GM18519 (cell line): ENCODE measurements around the gene BARHL1.
"Not testable (repeated sequence)": the region's sequence is repeated elsewhere in the genome, so short reads cannot be mapped to it uniquely, and the experiment has no call there.

ENCODE experiments used
- ATAC-seq: cut with Tn5 transposase; IDR thresholded peaks from one replicate; pipeline ENCODE4 v1.9.1; 2021; ENCODE audit warnings: mild to moderate bottlenecking, moderate library complexity; ENCODE audit not compliant: unreplicated experiment, low FRiP score

BARHL1 gene

GRCh38 chr9:132556235-132556634, 26.2 kb upstream of the BARHL1 start:
- no peak for ATAC-seq

GRCh38 chr9:132556714-132557113, 25.7 kb upstream of the BARHL1 start:
- no peak for ATAC-seq

- no peak for ATAC-seq
Measured at GRCh38 chr9:132557159-132557558, 25.2 kb upstream of the BARHL1 start.

GRCh38 chr9:132559711-132560110, 22.7 kb upstream of the BARHL1 start:
- ATAC-seq = no peak

- ATAC-seq = no peak
Measured at GRCh38 chr9:132560616-132561202, 21.7 kb upstream of the BARHL1 start.

- ATAC-seq = no peak
Measured at GRCh38 chr9:132562306-132562573, 20.2 kb upstream of the BARHL1 start.

GRCh38 chr9:132564526-132564925, 17.9 kb upstream of the BARHL1 start:
- ATAC-seq = no peak

- ATAC-seq = not testable (repeated sequence)
Measured at GRCh38 chr9:132568787-132569186, 13.6 kb upstream of the BARHL1 start.

- no peak for ATAC-seq
Measured at GRCh38 chr9:132571806-132572600, 10.4 kb upstream of the BARHL1 start.

GRCh38 chr9:132572921-132573320, 9.5 kb upstream of the BARHL1 start:
- ATAC-seq = no peak

- ATAC-seq = no peak
Measured at GRCh38 chr9:132575005-132575609, 7.3 kb upstream of the BARHL1 start.

- no peak for ATAC-seq
Measured at GRCh38 chr9:132575811-132576210, 6.6 kb upstream of the BARHL1 start.

GRCh38 chr9:132577119-132577518, 5.3 kb upstream of the BARHL1 start:
- no peak for ATAC-seq

GRCh38 chr9:132578367-132578932, 4.0 kb upstream of the BARHL1 start:
- no peak for ATAC-seq

- ATAC-seq = no peak
Measured at GRCh38 chr9:132579427-132579798, 3.0 kb upstream of the BARHL1 start.

GRCh38 chr9:132582786-132583583, 579 bp downstream of the BARHL1 start:
- ATAC-seq = no peak

- ATAC-seq = no peak
Measured at GRCh38 chr9:132583584-132584304, 1.3 kb downstream of the BARHL1 start.

GRCh38 chr9:132584601-132585560, 2.5 kb downstream of the BARHL1 start:
- no peak for ATAC-seq
